Kidney (tissue), 14 donors: ENCODE data around the gene MAPT. TPM values are rescaled to one million over a fixed set of nuclear protein-coding genes. Genes with fewer than 3 reads are reported as not detected.

ENCODE experiments used
- DNase-seq, 5 donors: peaks; one replicate each; pipeline ENCODE4 v3.0.0-alpha.2; 2013 to 2020
- FAIRE-seq: peaks from 2 replicates; lab custom pipeline; 2012; peaks lifted over from hg19 to GRCh38; lab: Jason Lieb, UNC
- H3K27ac ChIP-seq, 2 donors: one replicate each; pipeline ENCODE4 v1.7.0; 2013; ENCODE audit warnings: low read depth in 2 of 2, low read length in 2 of 2, inconsistent platforms in 1 of 2
- H3K27me3 ChIP-seq: one replicate; pipeline ENCODE4 v1.7.1; 2013; ENCODE audit warnings: low read length, inconsistent platforms; ENCODE audit not compliant: control insufficient read depth, insufficient read depth
- H3K36me3 ChIP-seq, 3 donors: one replicate each; pipeline versions ENCODE4 v1.7.0 to v1.7.1; 2013; ENCODE audit warnings: low read length in 3 of 3, control low read depth in 1 of 3, inconsistent platforms in 1 of 3; ENCODE audit not compliant: insufficient read depth in 3 of 3, control insufficient read depth in 2 of 3
- H3K4me1 ChIP-seq, 3 donors: one replicate each; pipeline versions ENCODE4 v1.7.0 to v1.7.1; 2013; ENCODE audit warnings: low read length in 3 of 3, inconsistent platforms in 1 of 3, low read depth in 1 of 3; ENCODE audit not compliant: control insufficient read depth in 2 of 3, insufficient read depth in 2 of 3
- H3K4me3 ChIP-seq, 3 donors: one replicate each; pipeline versions ENCODE4 v1.7.0 to v1.8.1; 2013; ENCODE audit warnings: low read length in 3 of 3, control low read depth in 1 of 3, inconsistent platforms in 1 of 3
- H3K9ac ChIP-seq, 3 donors: one replicate each; pipeline versions ENCODE4 v1.7.0 to v1.7.1; 2013; ENCODE audit warnings: low read length in 3 of 3, control low read depth in 1 of 3, inconsistent platforms in 1 of 3
- H3K9me3 ChIP-seq, 3 donors: one replicate each; pipeline versions ENCODE4 v1.7.0 to v1.7.1; 2013; ENCODE audit warnings: low read length in 3 of 3, control low read depth in 1 of 3, inconsistent platforms in 1 of 3; ENCODE audit not compliant: control insufficient read depth in 2 of 3, insufficient read depth in 1 of 3
- intact Hi-C: fragments of 100-400 bp; cut with DNase I; formaldehyde crosslinking; loops from one replicate; pipeline ENCODE4 v1.11.1; 2022
- polyA plus RNA-seq: library from polyadenylated mRNA; stranded (reverse); fragments of 350-450 nt; fragmentation: Illumina TruSeq; extraction: RNeasy Lipid Tissue Mini Kit (QIAGEN cat#74804); gene quantifications from one replicate; pipeline ENCODE4 v1.2.3, GENCODE V29; 2014; ENCODE audit warnings: low read depth, low replicate concordance; ENCODE audit not compliant: insufficient read depth
- total RNA-seq: library from RNA; stranded (reverse); fragmentation: NEBNext Ultra II Directional; extraction: Animal tissue kit (Norgen Biotek cat#: 25700); gene quantifications from one replicate; pipeline ENCODE4 v1.2.1, GENCODE V29; 2021
- TF ChIP-seq, protein P1 (sequence below): IDR thresholded peaks from 3 replicates; pipeline ENCODE4 v1.5.1; 2012; ENCODE audit warnings: mild to moderate bottlenecking, moderate library complexity, borderline replicate concordance; ENCODE audit not compliant: insufficient read depth; ENCODE audit errors: extremely low read depth
- donor health status: control.
- donor health status: control.
- donor health status: control.
- donor health status: control.
- donor health status: control.
- donor health status: DM: yes; HTN: yes; CAD: no.
- donor health status: Normal renal cell carcinoma (clear cell type).

MAPT gene
- total and polyA plus RNA-seq, 2 donors from 2014 or later, result 2.9 to 15.4 TPM

DNA sequence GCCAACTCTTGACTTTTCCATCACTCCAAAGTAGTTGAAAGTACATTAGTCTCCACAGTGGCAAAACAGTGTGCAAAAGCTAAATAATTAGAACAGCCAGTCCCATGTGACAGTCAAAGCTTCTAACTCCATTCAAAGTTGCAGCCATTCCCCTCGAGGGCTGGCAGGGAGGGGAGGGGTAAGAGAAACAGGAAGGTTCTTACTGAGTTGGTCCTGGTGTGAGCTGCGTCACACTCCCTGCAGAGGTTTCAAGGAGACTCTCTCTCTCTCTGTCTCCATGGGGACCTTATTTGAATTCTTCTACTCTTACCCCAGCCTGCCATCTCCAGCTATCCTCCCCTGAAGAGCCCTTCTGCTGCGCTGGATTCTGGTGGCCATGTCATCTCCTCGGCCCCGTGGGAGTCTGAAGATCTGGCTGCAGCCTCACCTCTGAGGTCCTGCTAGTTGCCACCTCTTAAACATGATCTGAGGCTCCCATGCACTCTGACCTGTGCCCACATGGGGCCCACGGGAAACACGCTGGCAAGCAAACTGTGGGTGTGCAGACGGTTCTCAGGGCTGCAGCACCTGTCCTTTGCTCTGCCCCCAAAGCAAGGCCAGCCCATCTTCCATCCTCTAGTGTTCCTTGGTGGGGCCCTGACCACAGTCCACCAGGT lies 81.4 kb downstream of the MAPT start:
- intact Hi-C loops, result no loop called here
- FAIRE-seq, result no peak
- Histone ChIP-seq H3K4me3 (no peak overlapping the region), H3K9me3 (no peaks in the 10 kb centered on the region), H3K36me3 (peaks cover 0 to 3% (median 0%) of the 10 kb centered on the region in 3 donors), H3K27ac (no peak overlapping the region), H3K9ac (no peak overlapping the region), H3K4me1 (no peaks in the 10 kb centered on the region), H3K27me3 (no peaks in the 10 kb centered on the region)
- TF ChIP-seq, protein P1, sequence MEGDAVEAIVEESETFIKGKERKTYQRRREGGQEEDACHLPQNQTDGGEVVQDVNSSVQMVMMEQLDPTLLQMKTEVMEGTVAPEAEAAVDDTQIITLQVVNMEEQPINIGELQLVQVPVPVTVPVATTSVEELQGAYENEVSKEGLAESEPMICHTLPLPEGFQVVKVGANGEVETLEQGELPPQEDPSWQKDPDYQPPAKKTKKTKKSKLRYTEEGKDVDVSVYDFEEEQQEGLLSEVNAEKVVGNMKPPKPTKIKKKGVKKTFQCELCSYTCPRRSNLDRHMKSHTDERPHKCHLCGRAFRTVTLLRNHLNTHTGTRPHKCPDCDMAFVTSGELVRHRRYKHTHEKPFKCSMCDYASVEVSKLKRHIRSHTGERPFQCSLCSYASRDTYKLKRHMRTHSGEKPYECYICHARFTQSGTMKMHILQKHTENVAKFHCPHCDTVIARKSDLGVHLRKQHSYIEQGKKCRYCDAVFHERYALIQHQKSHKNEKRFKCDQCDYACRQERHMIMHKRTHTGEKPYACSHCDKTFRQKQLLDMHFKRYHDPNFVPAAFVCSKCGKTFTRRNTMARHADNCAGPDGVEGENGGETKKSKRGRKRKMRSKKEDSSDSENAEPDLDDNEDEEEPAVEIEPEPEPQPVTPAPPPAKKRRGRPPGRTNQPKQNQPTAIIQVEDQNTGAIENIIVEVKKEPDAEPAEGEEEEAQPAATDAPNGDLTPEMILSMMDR, result no peak
- DNase-seq, result peak in 1 of 5 donors; percentile 34

DNA sequence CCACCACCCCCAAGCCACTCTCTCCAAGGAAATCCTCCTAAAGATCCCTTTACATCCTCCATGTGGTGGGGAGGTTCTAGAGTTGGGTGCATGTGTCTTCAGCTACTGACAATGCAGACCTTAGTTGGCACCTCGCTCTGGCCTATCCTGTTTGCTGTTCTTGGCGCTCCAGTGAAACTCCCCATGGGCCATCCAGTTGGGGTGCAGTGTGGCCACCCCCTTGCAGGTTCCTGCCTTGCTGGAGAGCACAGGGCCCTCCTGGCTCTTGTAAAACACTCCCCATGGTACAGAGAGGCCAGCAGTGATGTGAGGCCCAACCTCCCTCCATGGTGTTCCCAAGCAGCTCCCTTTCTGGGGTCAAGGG lies 82.0 kb downstream of the MAPT start:
- TF ChIP-seq, protein P1, result no peak
- H3K27ac ChIP-seq, result no peak overlapping the region
- H3K9me3 ChIP-seq, result no peaks in the 10 kb centered on the region
- H3K27me3 ChIP-seq, result no peaks in the 10 kb centered on the region
- no peak overlapping the region for H3K9ac ChIP-seq
- peaks cover 0 to 3% (median 0%) of the 10 kb centered on the region in 3 donors for H3K36me3 ChIP-seq
- no peaks in the 10 kb centered on the region for H3K4me1 ChIP-seq
- FAIRE-seq (no peak), DNase-seq (peak in 1 of 5 donors; percentile 19)
- no peak overlapping the region for H3K4me3 ChIP-seq
- intact Hi-C loops, result no loop called here

DNA sequence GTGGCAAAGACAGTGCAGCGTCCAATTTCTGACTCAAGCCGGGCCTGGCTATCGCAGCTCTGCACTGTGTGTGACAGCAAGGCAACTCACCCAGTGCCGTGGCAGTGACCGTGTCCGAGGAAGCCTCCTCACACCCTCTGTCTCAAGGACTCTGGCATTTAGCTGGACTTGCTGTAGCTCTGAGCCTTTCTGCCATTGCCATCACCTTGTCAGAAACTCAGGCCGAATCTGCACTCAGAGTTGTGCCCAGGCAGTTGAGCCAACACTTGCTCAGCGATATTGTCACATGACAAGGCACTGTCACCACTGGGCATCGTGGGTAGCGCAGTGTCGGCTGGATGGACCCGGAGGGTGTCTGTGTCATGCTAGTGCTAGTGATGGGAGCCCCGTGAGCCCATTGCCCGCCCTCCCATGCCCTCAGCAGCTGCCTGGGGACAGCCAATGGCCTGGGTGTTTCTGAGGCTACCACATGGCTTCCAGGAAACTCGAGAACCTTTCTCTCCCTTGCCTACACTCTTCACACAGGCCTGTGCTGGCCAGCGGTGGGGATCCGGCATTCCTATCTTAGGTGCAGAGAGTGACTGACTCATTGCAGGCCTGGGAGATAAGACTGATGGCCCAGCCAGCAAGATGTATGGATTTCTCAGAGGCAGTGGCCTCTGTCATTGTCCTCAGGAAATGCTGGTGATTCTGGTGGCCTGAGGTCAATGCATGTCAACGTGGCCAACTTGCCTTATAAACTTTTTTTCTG lies 82.6 kb downstream of the MAPT start:
- TF ChIP-seq, protein P1, result no peak
- Histone ChIP-seq H3K36me3 (peaks cover 0 to 3% (median 0%) of the 10 kb centered on the region in 3 donors), H3K4me1 (no peaks in the 10 kb centered on the region), H3K27me3 (no peaks in the 10 kb centered on the region), H3K9ac (no peak overlapping the region), H3K9me3 (no peaks in the 10 kb centered on the region), H3K4me3 (no peak overlapping the region), H3K27ac (no peak overlapping the region)
- no peak for FAIRE-seq
- intact Hi-C loops, result no loop called here
- peak in 1 of 5 donors; percentile 65 for DNase-seq
